HL-60 (cell line): ENCODE measurements around the gene WWC1.

Experiments used
- POLR2AphosphoS5 ChIP-seq: IDR thresholded peaks from 2 replicates; pipeline ENCODE4 v1.6.1; 2012; ENCODE audit warnings: low read depth
- SPI1 ChIP-seq: IDR thresholded peaks from 2 replicates; pipeline ENCODE4 v1.6.1; 2012; ENCODE audit warnings: low read depth, mild to moderate bottlenecking, borderline replicate concordance
- TF ChIP-seq, protein P1 (sequence below): IDR thresholded peaks from one replicate; pipeline ENCODE4 v1.5.1; 2011; ENCODE audit warnings: low read length, control low read depth, inconsistent platforms; ENCODE audit not compliant: insufficient read depth

DNA sequence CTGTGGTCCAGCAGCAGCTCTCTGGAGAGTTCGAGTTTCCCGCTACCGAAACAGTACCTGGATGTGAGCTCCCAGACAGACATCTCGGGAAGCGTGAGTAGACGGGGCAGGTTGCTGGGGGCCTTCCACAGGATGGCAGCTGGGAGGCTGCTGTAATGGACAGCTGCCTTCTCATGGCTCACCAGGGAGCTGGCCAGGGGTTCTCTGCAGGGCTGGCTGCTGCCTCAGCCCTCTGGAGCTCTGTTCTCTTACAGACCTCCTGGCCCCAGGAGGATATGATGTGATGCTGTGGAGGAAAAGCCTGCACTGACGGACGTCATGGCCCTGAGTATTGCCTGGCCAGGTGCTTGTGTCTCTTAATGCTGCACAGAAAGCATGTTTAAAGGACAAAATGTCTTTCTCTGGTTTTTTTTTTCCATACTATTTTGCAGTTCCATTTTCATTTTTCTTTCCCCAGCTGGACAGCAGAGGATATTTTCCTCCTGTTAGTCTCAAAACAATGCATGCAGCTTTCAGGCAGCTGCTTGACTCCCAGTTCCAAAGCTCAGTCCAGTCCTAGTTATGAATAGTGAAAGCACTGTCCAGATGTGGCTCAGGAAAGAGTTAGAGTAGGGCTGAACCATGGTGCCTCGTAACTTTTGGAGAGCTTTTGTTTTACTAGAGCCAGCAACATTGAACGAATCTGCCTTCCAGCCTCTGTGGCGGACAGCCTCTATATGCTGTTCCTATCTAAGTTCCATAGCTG lies 117.3 kb downstream of the WWC1 start:
- TF ChIP-seq, protein P1, sequence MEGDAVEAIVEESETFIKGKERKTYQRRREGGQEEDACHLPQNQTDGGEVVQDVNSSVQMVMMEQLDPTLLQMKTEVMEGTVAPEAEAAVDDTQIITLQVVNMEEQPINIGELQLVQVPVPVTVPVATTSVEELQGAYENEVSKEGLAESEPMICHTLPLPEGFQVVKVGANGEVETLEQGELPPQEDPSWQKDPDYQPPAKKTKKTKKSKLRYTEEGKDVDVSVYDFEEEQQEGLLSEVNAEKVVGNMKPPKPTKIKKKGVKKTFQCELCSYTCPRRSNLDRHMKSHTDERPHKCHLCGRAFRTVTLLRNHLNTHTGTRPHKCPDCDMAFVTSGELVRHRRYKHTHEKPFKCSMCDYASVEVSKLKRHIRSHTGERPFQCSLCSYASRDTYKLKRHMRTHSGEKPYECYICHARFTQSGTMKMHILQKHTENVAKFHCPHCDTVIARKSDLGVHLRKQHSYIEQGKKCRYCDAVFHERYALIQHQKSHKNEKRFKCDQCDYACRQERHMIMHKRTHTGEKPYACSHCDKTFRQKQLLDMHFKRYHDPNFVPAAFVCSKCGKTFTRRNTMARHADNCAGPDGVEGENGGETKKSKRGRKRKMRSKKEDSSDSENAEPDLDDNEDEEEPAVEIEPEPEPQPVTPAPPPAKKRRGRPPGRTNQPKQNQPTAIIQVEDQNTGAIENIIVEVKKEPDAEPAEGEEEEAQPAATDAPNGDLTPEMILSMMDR, result no peak
- no peak for TF ChIP-seq SPI1
- TF ChIP-seq POLR2AphosphoS5, result no peak
